Activated CD8-positive, alpha-beta memory T cell treated with anti-CD3 and anti-CD28 coated beads, Interleukin-2, amount 50 U/mL, for 4 hours (primary cell): Measurements from ENCODE around the gene FLT1.

ENCODE experiments used
- DNase-seq: peaks from one replicate; pipeline ENCODE4 v3.0.0-alpha.2; 2020

Gene FLT1

DNA sequence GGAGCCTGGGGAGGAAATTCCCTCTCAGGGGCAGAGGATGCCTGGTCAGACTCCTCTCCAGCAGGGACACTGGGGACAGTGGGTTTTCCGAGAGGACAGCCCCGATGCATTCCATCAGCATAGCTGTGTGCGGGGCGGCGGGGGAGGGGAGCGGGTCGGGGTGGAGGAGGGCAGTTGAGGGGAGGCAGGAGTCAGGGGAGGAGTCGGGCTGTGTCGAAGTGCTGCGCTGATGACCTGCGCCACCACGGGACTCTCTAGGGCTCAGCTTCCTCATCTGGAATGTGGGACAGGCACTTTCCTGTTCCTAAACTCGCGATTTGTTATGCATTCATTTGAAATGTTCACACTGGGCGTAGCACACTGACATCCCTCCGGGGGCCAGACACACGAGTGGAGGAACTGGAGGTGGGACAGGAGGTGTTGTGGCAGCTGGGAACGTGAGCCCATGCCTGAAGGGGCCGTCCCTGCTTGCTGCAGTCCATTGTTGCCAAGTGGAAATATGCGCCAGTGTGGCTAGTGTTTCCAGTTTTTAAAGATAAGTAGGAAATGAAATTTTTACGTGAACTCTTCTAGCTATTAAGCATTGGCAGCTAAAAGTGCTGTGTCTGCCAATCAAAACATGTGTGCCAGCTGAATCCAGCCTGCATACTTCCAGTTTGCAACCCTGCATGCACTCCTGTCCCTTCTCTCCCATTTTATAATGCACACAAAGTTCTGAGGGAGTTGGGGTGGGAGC lies 43.3 kb downstream of the FLT1 start:
- DNase-seq: no peak

DNA sequence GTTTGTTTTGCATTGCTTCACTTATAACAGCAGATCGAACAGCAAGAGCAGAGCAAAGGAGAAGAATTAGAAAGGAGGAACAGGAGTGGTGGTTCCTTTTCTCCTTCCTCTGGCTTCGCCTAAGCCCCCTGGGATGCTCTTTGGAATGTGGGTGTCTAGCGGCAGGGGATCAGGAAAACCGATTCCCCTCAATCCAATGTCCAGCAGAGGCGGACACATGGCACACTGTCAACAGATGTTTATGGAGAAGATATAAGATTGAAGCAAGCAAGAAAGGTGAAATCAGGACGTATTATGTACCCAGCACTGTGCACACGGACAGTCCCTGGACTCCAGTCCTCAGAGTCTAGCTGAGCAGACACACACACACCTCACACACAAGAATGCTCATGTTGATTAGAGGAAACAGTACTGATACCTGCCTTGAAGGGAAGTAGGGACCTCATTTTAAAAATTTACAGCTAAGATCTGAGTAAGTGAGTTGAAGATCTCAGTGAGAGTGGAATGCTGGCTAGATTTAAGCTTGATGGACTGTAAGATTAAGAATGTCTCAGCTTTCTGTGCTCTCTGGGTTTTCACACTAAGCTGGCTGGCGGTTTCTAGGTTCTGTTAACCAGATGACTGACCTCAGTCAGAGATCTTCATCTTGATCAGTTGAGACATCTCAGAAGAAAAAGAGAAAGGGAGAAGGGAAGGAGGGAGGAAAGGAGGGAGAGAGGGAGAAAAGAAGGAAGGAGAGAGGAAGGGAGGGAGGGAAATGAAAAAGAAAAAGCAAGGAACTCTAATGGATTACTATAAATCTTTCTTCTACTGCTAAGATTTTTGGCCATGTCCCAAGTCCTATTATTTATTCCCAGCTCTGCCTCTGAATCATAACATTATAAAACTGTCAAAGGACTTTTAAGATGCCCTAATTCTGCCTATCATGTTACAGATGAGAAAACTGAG lies 44.8 kb downstream of the FLT1 start:
- DNase-seq: no peak

DNA sequence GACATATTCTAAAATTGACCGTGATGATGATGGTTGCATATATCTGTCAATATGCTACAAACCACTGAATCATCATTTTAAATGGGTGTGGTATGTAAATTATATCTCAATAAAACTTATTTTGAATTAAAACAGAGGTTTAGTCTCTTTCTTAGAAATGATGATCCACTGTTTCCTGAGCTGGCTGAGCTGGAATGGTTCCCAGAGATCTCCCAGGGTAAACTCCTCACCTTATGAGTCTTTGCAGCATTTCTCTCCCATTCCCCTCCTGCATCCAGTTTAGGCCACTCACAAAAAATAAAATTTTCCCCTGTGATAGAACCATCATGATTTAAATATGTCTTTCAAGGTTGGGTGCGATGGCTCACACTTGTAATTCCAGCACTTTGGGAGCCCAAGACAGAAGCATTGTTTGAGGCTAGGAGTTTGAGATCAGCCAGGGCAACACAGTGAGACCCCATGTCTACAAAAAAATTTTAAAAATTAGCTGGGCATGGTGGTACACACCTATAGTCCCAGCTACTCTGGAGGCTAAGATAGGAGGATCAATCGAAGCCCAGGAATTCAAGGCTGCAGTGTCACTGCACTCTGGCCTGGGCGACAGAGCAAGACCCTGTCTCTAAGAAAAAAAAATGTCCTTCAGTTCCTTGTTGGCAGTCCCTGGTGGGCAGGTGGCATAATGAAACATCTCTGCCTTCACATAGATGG lies 46.1 kb downstream of the FLT1 start:
- no peak for DNase-seq

DNA sequence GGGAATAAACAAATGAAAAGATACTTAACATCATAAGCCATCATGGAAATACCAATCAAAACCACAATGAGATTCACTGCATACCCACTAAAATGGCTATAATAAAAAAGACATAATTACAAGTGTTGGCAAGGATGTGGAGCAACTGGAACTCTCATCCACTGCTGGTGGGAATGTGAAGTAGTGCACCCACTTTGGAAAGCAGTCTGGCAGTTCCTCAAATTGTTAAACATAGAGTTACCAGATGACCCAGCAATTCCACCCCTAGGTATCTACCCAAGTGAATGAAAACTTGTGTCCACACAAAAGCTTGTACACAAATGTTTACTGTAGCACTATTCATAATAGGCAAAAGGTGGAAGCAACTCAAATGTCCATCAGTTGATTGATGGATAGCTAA lies 46.9 kb downstream of the FLT1 start:
- DNase-seq: no peak

DNA sequence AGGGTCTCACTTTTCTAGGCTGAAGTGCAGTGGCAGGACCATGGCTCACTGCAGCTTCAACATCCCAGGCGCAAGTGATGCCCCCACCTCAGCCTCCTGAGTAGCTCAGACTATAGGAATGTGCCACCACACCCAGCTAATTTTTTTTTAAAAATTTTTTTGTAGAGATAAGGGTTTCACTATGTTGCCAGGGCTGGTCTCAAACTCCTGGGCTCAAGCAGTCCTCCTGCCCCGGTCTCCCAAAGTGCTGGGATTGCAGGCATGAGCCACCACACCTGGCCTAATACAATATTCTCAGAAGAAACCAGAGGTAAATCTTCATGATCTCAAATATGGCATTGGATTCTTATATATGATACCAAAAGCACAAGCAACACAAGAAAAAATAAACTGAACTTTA lies 47.7 kb downstream of the FLT1 start:
- DNase-seq: no peak

DNA sequence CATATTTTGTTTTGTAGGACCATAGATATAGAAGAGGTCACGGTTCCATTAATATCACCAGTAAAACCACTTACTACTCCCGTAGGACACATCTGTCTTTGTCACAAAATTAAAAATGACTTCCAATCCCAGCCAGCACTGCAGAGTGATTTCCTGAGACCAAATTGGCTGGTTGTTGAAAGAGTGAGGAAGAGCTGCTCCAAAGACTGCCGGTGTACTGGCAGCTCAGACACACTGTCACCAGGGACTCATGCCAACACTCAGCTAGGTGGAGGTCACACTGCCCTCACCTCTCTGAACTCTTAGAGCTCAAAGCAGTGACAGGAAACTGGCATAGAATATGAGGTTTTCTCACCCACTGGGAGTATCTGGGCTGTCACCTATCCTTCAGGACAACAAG lies 52.1 kb downstream of the FLT1 start:
- no peak for DNase-seq

DNA sequence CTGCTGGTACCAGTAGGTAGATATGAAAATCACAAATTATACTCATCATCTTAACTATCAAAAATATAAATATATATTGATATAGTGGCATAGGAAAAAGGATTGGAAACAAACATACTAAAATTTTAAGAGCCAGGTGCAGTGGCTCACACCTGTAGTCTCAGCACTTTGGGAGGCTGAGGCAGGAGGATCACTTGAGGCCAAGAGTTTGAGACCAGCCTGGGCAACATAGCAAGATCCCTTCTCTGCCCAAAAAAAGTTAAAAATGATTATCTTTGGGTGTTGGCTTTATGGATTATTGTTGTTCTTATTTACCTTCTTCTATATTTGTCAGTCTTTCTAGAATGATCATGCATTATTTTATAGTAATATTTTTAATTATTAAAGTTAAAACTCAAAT lies 53.4 kb downstream of the FLT1 start:
- no peak for DNase-seq

DNA sequence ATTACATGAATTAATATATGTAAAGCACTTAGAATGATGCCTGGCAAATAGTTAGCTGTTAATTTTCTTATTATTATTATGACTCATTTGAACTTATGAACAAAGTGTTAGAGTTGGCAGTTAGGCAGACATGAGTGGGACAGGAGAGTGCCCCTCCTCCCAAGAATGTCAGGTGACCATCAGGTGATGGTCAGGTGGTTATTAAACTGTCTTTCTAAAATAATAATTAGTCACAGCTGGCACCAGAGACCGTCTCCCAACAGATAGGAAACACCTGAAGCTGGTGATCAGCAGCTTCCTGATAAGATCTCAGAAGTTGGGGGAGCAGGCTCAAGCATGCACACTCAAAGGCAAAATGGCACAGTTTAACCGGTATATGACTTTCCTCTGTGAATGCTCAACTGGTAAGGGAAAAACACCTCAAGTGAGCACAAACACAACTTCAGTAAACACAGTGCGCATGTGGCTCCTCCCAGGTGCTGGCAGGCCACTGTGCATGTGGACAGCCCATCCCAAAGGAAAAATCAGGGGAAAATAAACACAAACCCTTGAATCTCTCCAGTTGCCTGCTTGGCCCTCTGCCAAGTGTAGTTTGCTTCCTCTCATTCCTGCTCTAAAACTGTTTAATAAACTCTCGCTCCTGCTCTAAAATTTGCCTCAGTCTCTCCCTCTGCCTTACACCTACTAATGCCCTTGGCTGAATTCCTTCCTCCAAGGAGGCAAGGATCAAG lies 54.0 kb downstream of the FLT1 start:
- DNase-seq: no peak

DNA sequence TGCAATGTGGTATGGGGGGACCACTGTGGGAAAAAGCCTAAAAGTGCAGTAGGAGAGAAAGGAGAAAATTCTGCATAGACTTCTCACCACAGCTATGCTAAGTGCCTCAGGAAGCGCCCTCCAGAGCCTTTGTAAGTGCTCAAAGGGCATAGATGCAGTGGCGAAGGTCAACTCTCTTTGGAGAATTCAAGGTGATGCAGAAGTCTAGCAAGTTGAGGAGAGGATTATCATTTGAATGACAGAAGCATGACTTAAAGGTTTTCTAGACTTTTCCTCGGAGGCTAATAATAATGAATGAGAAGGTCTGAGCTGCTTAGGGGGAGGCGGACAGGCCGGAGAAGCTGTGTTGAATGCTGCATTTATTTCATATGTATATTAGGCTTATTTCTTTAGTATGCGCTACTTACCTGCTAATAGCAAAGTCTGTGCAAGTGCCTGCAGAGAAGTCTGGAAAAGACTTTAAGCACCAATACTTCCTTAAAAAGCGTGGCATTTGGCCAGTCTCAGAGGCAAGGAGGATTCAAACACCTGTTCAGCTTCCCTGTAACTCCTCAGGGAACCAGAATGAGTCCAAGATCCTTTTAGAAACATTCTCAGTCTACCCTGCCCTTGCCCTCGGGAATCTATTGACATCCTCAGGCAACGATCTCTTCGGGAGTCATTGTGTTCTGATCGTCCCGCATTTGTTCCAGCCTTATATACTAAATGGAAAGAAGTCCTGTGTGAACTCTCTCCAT lies 56.2 kb downstream of the FLT1 start:
- no peak for DNase-seq

DNA sequence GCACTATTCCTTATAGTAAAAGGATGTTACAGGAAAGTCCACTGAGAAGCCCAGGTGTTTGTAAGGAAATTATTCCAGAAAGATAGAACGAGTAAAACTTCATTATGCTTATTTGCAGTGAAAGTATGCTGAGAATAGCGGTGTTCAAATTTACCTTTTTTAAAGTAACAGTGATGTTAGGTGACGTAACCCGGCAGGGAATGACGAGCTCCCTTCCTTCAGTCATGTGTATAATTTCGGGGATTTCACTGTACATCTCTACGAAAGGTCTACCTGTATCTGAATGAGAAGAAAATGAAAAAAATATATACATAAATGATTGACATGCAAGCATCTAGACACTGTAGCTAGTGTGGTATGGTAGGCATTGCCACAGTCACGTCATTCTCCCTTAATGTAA lies 56.9 kb downstream of the FLT1 start:
- DNase-seq: no peak

DNA sequence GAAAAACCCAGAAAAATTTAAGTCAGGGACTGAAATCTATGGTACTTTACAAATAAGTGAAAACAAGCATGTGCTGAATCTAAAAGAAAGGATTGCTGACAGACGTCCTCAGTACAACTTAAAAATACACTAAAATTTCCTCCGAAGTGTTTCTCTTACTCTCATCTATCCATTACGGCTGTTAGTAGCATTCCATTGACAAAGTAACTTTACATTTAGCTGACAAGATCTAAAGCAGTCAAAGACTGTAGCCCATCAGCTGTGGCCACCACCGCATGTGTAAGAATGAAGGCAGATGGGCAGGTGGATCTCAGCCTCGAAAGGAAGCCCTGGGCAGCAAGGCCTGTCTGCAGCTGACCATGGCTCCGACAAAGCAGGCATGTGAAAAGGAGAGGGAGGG lies 59.0 kb downstream of the FLT1 start:
- DNase-seq: no peak

DNA sequence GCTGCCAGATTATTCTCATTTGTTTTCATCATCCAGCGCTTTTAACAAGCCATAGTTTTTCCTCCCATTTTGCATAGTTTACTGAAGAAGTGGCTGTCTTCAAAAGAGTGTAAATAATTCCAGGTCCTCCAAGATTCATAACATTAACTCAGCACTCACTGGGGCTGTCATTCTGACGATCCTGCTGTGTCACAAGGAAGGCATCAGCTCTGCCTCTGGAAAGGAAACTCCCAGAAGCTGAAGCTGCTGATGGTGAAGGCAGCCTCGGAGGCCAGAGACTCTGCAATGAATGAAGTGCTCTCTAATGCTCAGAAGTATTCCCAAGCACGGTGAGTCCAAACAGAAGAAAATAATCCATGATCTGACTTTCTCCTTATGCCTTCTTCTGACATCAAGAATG lies 60.0 kb downstream of the FLT1 start:
- no peak for DNase-seq

DNA sequence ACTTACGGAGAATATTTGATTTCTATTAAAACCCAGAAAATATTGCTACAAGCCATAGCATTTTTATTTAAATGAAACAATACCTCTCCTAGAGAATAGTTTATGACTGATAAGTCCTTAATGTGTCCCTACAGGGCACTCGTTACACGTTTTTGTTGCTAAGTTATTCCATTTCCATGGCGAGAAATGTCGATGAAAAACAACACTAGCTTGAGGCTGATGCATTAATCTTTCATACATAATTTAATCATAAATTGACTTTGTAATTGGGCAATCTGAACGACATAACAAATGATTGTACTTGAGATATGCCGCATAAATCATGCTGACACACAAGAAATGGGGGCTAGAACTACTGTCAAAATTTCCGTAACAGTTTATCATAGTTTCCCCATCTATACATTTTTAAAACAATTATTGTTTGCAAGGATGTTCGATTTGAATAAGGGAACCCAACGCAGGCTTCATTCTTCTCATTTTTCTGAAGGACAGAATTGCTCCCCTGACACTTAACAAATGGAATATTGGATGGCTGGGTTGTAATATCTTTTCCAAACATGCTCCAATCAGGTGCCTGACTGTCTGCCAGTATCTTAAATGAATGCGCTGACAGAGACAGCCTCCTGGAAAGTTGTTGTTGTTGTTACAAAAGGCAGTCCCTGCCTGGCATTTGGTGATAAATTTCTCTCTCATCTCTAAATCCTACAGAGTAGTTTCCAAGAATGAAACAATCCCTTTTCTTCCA lies 61.9 kb downstream of the FLT1 start:
- DNase-seq: no peak

DNA sequence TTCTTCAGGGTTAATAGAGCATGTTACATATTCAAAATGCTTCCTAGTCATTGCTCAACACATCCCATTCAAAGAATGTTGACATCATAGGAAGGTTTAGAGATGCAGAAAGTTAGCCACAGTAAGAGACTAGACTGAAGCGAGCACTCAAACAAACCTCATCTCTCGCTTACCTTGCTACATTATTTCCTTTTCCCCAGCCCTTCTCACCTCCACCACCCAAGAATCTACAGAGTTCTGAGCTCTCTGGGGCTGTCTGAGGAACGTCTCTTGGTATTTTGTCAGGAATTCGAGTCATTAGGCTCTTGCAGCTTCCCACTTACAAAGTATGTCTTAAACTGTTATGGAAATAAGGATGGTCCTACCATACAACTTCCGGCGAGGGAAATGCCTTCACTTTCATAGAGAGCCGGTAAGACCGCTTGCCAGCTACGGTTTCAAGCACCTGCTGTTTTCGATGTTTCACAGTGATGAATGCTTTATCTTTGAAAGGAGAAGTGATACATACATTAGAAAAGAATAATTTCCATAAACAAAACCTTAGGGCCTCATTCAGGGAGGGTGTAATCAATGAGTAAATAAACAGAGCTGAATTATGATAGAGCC lies 65.1 kb downstream of the FLT1 start:
- DNase-seq: no peak

DNA sequence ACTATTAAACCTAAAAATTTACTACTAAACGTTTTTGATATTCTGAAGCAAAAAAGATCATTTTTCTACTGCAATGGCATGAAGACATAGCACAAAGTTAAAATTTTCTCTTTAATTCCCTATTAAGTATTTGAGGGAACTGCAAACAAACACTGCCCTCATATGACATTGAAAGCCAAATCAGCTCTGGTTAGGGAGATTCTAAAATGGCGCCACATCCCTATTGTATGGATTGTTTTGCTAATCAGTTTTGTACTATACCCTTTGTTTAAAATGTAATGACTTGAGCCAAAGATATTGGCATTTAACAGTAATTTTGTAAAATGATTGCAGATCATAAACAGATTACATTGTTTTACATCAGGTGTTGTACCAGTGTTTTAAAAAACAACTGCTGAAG lies 65.8 kb downstream of the FLT1 start:
- no peak for DNase-seq

DNA sequence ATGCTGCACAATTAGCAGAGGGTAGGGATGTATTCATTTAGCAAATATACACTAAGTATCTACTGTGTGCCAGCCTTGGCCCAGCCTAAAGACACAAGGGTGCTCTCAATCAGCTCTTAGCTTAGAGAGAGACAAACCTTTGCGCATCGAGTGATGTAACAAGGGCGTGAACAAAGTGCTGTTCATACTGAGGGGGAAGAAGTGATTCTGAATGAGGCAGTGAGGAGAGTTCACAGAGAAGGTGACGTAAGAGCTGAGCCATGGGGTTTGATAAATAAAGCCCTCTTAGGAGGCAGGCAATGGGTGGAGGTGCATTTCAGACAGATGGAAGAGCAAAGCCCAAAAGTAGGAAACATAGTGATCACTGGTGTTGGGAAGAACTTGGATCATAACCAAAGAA lies 68.5 kb downstream of the FLT1 start:
- no peak for DNase-seq

DNA sequence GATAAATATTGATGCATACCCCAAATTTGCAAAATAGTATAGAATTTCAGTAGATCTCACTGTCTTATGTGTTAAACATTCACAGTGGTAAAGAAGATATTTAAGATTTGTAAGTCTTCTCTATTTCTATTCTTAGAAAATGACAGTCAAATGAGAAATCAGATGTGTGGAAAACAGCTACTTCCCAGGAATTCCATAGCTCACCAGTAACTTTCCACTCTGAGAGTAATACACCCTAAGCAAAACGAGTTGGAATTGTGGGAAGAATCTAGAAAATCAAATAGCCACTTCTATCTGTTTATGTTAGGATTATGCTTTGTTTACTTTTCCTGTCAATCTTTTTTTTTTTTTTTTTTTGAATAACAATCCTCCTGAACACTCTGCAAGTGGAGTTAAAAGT lies 69.1 kb downstream of the FLT1 start:
- no peak for DNase-seq

DNA sequence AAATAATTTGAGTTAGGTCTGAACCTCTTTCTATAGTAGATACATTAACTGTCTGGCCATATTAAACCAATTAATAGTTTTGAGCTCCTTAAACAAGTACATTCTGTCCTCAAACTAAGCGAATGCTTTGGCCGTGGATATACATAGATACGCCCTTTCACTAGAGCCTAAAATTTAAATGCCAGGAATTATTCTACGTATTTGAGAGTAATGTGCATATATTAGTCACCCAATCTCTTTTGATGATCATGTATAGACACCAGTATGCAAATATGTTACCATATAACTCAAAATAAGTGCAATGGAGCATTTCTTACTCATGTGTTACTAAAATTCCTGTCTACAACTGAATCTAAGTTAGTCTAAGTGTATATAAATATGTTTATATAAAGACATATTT lies 70.4 kb downstream of the FLT1 start:
- DNase-seq: no peak

DNA sequence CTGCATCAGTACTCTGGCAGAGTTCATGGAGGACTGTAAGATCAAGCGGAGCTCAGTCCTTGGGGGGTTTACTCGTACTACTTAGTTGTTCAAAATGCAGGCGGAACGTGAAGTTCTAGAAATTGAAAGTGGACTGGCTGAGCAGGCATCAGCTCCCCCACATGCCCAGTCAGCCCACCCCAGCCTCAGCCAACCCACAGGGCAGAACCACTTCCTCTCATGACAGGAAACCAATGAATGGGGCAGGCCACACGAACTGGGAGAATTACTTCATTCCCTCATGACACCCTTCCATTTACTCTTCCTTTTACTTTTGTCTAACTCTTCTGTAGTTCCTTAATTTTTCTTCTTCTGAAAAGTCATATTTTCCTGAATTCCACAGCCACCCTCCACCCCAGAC lies 71.9 kb downstream of the FLT1 start:
- DNase-seq: no peak

DNA sequence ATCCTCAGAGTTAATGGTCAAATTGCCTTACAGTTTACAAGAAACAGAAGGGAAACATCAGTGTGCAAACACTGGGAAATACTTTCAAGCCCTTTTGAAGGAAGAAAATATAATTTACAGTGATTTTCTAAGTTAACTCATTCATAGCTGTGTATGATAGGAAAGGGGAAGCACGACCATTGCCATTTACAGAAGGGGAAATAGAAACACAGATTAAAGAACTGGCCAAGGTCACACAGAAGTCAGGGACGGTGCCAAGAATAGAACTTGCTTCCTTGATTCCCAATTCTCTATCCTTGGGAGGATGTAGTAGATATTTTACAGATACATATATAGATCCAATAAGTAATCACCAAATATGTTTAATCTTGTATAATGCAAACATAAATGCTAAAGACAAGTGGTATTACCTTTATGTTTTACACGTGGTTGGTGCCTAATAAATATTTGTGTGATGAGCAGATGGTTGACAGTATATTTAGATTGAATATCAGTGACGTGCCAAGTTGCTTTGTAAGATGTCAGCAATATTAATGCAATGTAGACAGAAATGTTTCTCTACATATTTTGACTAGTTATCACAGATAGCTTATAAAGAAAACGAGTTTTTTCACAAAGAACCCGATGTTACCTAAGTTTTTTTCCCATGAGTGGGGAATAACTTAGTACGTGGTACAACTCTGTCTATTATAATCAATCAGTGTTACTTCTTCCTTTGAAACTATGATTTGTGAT lies 73.1 kb downstream of the FLT1 start:
- DNase-seq: no peak
